ENCODE results near the gene SUCLA2.
"Not testable (repeated sequence)": the region's sequence is repeated elsewhere in the genome, so short reads cannot be mapped to it uniquely, and the experiment has no call there.

The SUCLA2 gene

DNA sequence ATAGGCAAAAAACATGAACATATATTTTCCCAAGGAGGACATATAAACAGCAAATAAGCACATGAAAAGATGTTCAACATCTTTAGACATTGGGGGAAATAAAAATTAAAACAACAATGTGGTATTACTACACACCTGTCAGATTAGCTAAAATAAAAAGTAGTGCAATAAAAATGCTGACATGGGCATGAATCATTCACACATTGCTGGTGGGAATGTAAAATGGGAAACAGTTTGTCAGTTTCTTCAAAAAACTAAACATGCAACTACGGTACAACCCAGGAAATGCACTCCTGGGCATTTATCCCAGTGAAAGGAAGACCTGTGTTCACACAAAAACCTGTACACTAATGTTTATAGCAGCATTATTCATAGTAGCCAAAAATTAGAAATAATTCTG, 5.3 kb upstream of the SUCLA2 start:
- WGBS (ENCODE audit: extremely low coverage, insufficient coverage, insufficient read length) = no CpG with 5 or more reads among the region's 1 CpG
- Histone ChIP-seq H3K79me1 (ENCODE audit: low read length) (no peaks in the 10 kb centered on the region), H2AFZ (ENCODE audit: insufficient read depth, low read length, poor library complexity) (no peak overlapping the region)

DNA sequence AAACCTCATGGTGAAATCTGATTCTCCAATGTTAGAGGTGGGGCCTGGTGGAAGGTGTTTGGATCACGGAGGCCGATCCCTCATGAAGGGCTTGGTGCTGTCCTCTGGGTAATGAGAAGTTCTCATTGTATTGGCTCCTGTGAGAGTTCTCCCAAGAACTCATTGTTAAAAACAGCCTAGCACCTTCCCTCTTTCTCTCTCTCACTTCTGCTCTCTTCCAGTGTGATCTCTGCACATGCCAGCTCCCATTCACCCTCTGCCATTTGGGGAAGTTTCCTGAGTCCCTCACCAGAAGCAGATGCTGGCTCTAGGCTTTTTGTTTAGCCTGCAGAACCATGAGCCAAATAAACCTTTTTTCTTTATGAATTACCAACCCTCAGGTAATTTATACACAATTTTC, 3.1 kb upstream of the SUCLA2 start:
- no peak overlapping the region for H3K14ac ChIP-seq (ENCODE audit: low read length)
- H2AK5ac ChIP-seq (ENCODE audit: low read length) = no peak overlapping the region
- H4K12ac ChIP-seq (ENCODE audit: low read depth, low read length) = no peak overlapping the region
- H3K79me1 ChIP-seq (ENCODE audit: low read length) = peaks cover 5% of the 10 kb centered on the region
- H4K8ac ChIP-seq (ENCODE audit: low read depth, low read length) = no peak overlapping the region
- no peak overlapping the region for H3K9ac ChIP-seq (ENCODE audit: low read length)
- H3K4ac ChIP-seq (ENCODE audit: low read depth, low read length) = no peak overlapping the region
- H3K4me1 ChIP-seq (ENCODE audit: control insufficient read depth in 1 of 2, insufficient read depth in 2 of 2, low read length in 2 of 2) = peaks cover 5 to 9% of the 10 kb centered on the region in 2 experiments
- no peaks in the 10 kb centered on the region for H3K9me3 ChIP-seq (ENCODE audit: insufficient read depth, low read depth, low read length)
- H4K91ac ChIP-seq (ENCODE audit: low read depth, low read length) = no peak overlapping the region
- H3K23ac ChIP-seq (ENCODE audit: low read length) = no peak overlapping the region
- H3K79me2 ChIP-seq (ENCODE audit: control insufficient read depth, insufficient read depth, low read length, poor library complexity) = peaks cover 6% of the 10 kb centered on the region
- H2BK12ac ChIP-seq (ENCODE audit: low read length) = no peak overlapping the region
- H3K27ac ChIP-seq (ENCODE audit: low read depth, low read length) = no peak overlapping the region
- no peak overlapping the region for H3K4me2 ChIP-seq (ENCODE audit: low read length)
- DNase-seq = no peak
- H2BK5ac ChIP-seq (ENCODE audit: low read depth, low read length, poor library complexity) = no peak overlapping the region
- no peak overlapping the region for H2BK120ac ChIP-seq (ENCODE audit: insufficient read depth, low read length, poor library complexity)
- H3K36me3 ChIP-seq (ENCODE audit: control insufficient read depth in 1 of 2, insufficient read depth in 2 of 2, low read length in 2 of 2) = no peaks in the 10 kb centered on the region
- H3K27me3 ChIP-seq (ENCODE audit: insufficient read depth, low read length) = no peaks in the 10 kb centered on the region
- H3K18ac ChIP-seq (ENCODE audit: low read length) = no peak overlapping the region
- no CpG with 5 or more reads among the region's 2 CpGs for WGBS (ENCODE audit: extremely low coverage, insufficient coverage, insufficient read length)
- H2AFZ ChIP-seq (ENCODE audit: insufficient read depth, low read length, poor library complexity) = no peak overlapping the region
- H3K4me3 ChIP-seq (ENCODE audit: low read depth, low read length) = no peak overlapping the region

More for the DNA sequence above, 5.3 kb upstream of the SUCLA2 start:
- Histone ChIP-seq H3K18ac (ENCODE audit: low read length) (no peak overlapping the region), H3K14ac (ENCODE audit: low read length) (no peak overlapping the region), H2BK120ac (ENCODE audit: insufficient read depth, low read length, poor library complexity) (no peak overlapping the region), H3K4me1 (ENCODE audit: control insufficient read depth in 1 of 2, insufficient read depth in 2 of 2, low read length in 2 of 2) (peaks cover 5 to 10% of the 10 kb centered on the region in 2 experiments), H3K9ac (ENCODE audit: low read length) (no peak overlapping the region), H4K12ac (ENCODE audit: low read depth, low read length) (no peak overlapping the region), H3K4me2 (ENCODE audit: low read length) (no peak overlapping the region), H3K27me3 (ENCODE audit: insufficient read depth, low read length) (no peaks in the 10 kb centered on the region), H3K79me2 (ENCODE audit: control insufficient read depth, insufficient read depth, low read length, poor library complexity) (no peaks in the 10 kb centered on the region), H3K4me3 (ENCODE audit: low read depth, low read length) (no peak overlapping the region), H3K23ac (ENCODE audit: low read length) (no peak overlapping the region), H3K36me3 (ENCODE audit: control insufficient read depth in 1 of 2, insufficient read depth in 2 of 2, low read length in 2 of 2) (no peaks in the 10 kb centered on the region), H4K8ac (ENCODE audit: low read depth, low read length) (no peak overlapping the region), H3K9me3 (ENCODE audit: insufficient read depth, low read depth, low read length) (no peaks in the 10 kb centered on the region), H3K27ac (ENCODE audit: low read depth, low read length) (no peak overlapping the region), H2BK5ac (ENCODE audit: low read depth, low read length, poor library complexity) (no peak overlapping the region), H2AK5ac (ENCODE audit: low read length) (no peak overlapping the region), H4K91ac (ENCODE audit: low read depth, low read length) (no peak overlapping the region), H3K4ac (ENCODE audit: low read depth, low read length) (no peak overlapping the region), H2BK12ac (ENCODE audit: low read length) (no peak overlapping the region)
- no peak for DNase-seq

DNA sequence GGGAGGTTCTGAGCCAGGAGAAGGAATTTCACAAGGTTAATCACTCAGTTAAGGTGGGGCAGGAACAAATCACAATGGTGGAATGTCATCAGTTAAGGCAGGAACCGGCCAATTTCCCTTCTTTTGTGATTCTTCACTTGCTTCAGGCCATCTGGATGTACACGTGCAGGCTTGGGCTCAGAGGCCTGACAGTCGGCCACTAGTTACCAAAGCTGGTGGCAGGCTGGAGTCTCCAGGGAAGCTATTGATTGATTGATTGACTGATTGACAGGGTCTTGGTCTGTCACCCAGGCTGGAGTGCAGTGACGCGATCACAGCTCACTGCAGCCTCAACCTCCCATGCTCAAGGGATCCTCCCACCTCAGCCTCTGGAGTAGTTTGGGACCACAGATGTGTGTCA, 926 bp upstream of the SUCLA2 start:
- not testable (repeated sequence) for H3K4me2 ChIP-seq (ENCODE audit: low read length); H3K36me3 ChIP-seq (ENCODE audit: control insufficient read depth in 1 of 2, insufficient read depth in 2 of 2, low read length in 2 of 2); H3K27me3 ChIP-seq (ENCODE audit: insufficient read depth, low read length); H3K79me2 ChIP-seq (ENCODE audit: control insufficient read depth, insufficient read depth, low read length, poor library complexity); H4K8ac ChIP-seq (ENCODE audit: low read depth, low read length); H2AFZ ChIP-seq (ENCODE audit: insufficient read depth, low read length, poor library complexity); H3K9ac ChIP-seq (ENCODE audit: low read length); H3K79me1 ChIP-seq (ENCODE audit: low read length); H3K27ac ChIP-seq (ENCODE audit: low read depth, low read length); H3K23ac ChIP-seq (ENCODE audit: low read length); H4K12ac ChIP-seq (ENCODE audit: low read depth, low read length); H2BK120ac ChIP-seq (ENCODE audit: insufficient read depth, low read length, poor library complexity); H2AK5ac ChIP-seq (ENCODE audit: low read length); H3K18ac ChIP-seq (ENCODE audit: low read length); H3K9me3 ChIP-seq (ENCODE audit: insufficient read depth, low read depth, low read length); H2BK5ac ChIP-seq (ENCODE audit: low read depth, low read length, poor library complexity); H3K14ac ChIP-seq (ENCODE audit: low read length); H3K4me3 ChIP-seq (ENCODE audit: low read depth, low read length); H2BK12ac ChIP-seq (ENCODE audit: low read length); H4K91ac ChIP-seq (ENCODE audit: low read depth, low read length); H3K4me1 ChIP-seq (ENCODE audit: control insufficient read depth in 1 of 2, insufficient read depth in 2 of 2, low read length in 2 of 2); H3K4ac ChIP-seq (ENCODE audit: low read depth, low read length)
- peak; percentile 48 to 60 for DNase-seq
- WGBS (ENCODE audit: extremely low coverage, insufficient coverage, insufficient read length) = no CpG with 5 or more reads among the region's 5 CpGs

DNA sequence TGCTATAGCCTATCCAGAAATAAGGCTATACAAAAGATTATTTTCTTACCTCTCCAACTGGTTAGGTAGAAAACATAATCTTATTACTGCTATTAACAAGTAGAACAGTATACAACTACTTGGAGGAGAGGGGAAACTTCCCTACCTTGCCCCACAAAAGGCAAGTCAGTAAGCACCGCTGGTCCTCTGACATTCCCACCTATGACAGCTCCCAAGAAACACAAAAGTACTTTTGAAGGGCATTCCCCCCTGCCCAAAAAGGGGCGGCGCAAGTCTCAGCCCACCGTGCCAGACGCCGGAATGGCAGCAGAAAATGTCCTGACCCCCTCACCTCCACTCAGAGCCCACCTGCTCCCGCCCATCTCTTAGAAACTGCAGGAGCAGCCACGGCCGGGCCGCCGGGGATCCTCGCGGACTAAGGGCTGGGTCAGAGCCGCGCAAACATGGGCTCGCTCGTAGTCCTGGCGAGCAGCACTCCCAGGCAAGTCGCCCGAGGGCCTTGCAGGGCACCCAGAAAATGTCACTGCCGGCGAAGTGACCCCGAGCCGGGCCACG, 437 bp downstream of the SUCLA2 start:
- Histone ChIP-seq H3K9ac (ENCODE audit: low read length) (peak overlapping the region; percentile 93), H2BK5ac (ENCODE audit: low read depth, low read length, poor library complexity) (peak overlapping the region; percentile 76), H3K9me3 (ENCODE audit: insufficient read depth, low read depth, low read length) (no peaks in the 10 kb centered on the region), H3K4ac (ENCODE audit: low read depth, low read length) (peak overlapping the region; percentile 98), H2AK5ac (ENCODE audit: low read length) (peak overlapping the region; percentile 53), H3K4me3 (ENCODE audit: low read depth, low read length) (peak overlapping the region; percentile 95), H3K14ac (ENCODE audit: low read length) (peak overlapping the region; percentile 97), H3K4me2 (ENCODE audit: low read length) (peak overlapping the region; percentile 90), H3K27me3 (ENCODE audit: insufficient read depth, low read length) (no peaks in the 10 kb centered on the region), H3K18ac (ENCODE audit: low read length) (peak overlapping the region; percentile 99), H4K91ac (ENCODE audit: low read depth, low read length) (peak overlapping the region; percentile 93), H3K4me1 (ENCODE audit: control insufficient read depth in 1 of 2, insufficient read depth in 2 of 2, low read length in 2 of 2) (peaks cover 5 to 6% of the 10 kb centered on the region in 2 experiments), H4K12ac (ENCODE audit: low read depth, low read length) (peak overlapping the region; percentile 100), H4K8ac (ENCODE audit: low read depth, low read length) (peak overlapping the region; percentile 99), H2AFZ (ENCODE audit: insufficient read depth, low read length, poor library complexity) (peak overlapping the region; percentile 99), H3K79me2 (ENCODE audit: control insufficient read depth, insufficient read depth, low read length, poor library complexity) (peaks cover 6% of the 10 kb centered on the region), H3K23ac (ENCODE audit: low read length) (no peak overlapping the region), H2BK120ac (ENCODE audit: insufficient read depth, low read length, poor library complexity) (peak overlapping the region; percentile 93), H3K79me1 (ENCODE audit: low read length) (peaks cover 5% of the 10 kb centered on the region), H2BK12ac (ENCODE audit: low read length) (peak overlapping the region; percentile 17), H3K36me3 (ENCODE audit: control insufficient read depth in 1 of 2, insufficient read depth in 2 of 2, low read length in 2 of 2) (no peaks in the 10 kb centered on the region), H3K27ac (ENCODE audit: low read depth, low read length) (no peak overlapping the region)
- no CpG with 5 or more reads among the region's 25 CpGs for WGBS (ENCODE audit: extremely low coverage, insufficient coverage, insufficient read length)
- peak in 1 of 2 donors; percentile 23 for DNase-seq

All from trophoblast cell (in vitro differentiated cells and primary cell).